ENCODE data around the gene KRTAP10-9. TPM values are rescaled to one million over a fixed set of nuclear protein-coding genes. Genes with fewer than 3 reads are reported as not detected.

Gene KRTAP10-9
- total and polyA plus RNA-seq, 2 of the 8 experiments (the other 6 are each of a cell fraction or from before 2014, with no cell fraction given) = not detected

GRCh38 chr21:44617071-44617501, 9.8 kb upstream of the KRTAP10-9 start:
- Histone ChIP-seq H3K27me3 (replicated peaks in 1 of 4; ENCODE audit: control insufficient read depth in 3 of 4, extremely low read depth in 1 of 4, insufficient read depth in 3 of 4, low read length in 3 of 4) (no peaks in the 10 kb centered on the region), H3K4me2 (ENCODE audit: insufficient read depth in 1 of 2, low read depth in 2 of 2, low read length in 2 of 2) (no peak overlapping the region), H3K14ac (ENCODE audit: insufficient read length) (no peak overlapping the region), H3K4me1 (replicated peaks in 1 of 4; ENCODE audit: control insufficient read depth in 3 of 4, insufficient read depth in 4 of 4, low read length in 3 of 4) (peaks cover 0 to 6% (median 2%) of the 10 kb centered on the region in 4 experiments; a peak in 4 of 7 replicates), H2BK15ac (ENCODE audit: low read length) (0 out of 2 replicates have a peak overlapping the region, but pooled peaks have one; percentile 46), H3K4ac (replicated peaks; ENCODE audit: insufficient read length, low read depth, low read length) (peak overlapping the region; percentile 28), H2BK5ac (ENCODE audit: low read depth, low read length) (no peak overlapping the region; the same call in 1 of the 2 replicates), H3K23ac (ENCODE audit: insufficient read length) (no peak overlapping the region), H3K36me3 (ENCODE audit: control insufficient read depth in 2 of 4, insufficient read depth in 4 of 4, low read length in 3 of 4) (no peaks in the 10 kb centered on the region), H3K9me3 (ENCODE audit: insufficient read depth in 2 of 2, low read depth in 1 of 2, low read length in 1 of 2) (peaks cover 6 to 7% of the 10 kb centered on the region in 2 experiments; a peak in 2 of 4 replicates), H3K4me3 (ENCODE audit: extremely low read depth in 1 of 4, insufficient read depth in 2 of 4, low read depth in 3 of 4, low read length in 4 of 4) (no peak overlapping the region), H2BK12ac (ENCODE audit: low read depth, low read length) (peak overlapping the region; percentile 84; the same call in 1 of the 2 replicates), H3K56ac (replicated peaks; ENCODE audit: insufficient read length, low read depth, low read length) (no peak overlapping the region), H3K79me1 (ENCODE audit: low read depth, low read length) (no peaks in the 10 kb centered on the region; the same call in 1 of the 2 replicates), H4K91ac (replicated peaks; ENCODE audit: insufficient read length, low read length) (peak overlapping the region; percentile 55), H3K79me2 (ENCODE audit: control insufficient read depth in 1 of 2, insufficient read depth in 2 of 2, low read length in 2 of 2) (no peaks in the 10 kb centered on the region), H2AK5ac (ENCODE audit: low read depth, low read length) (no peak overlapping the region), H4K8ac (ENCODE audit: extremely low read depth, insufficient read depth, low read length) (no peak overlapping the region), H4K20me1 (replicated peaks in 1 of 2; ENCODE audit: control insufficient read depth in 1 of 2, insufficient read depth in 2 of 2, low read length in 2 of 2) (peaks cover 0 to 1% of the 10 kb centered on the region in 2 experiments), H2BK120ac (replicated peaks; ENCODE audit: low read depth, low read length) (no peak overlapping the region), H4K5ac (ENCODE audit: insufficient read length, low read depth, low read length) (no peak overlapping the region), H3K27ac (ENCODE audit: low read depth, low read length) (no peak overlapping the region), H3K18ac (ENCODE audit: extremely low read depth, low read length) (peak overlapping the region; percentile 32; the same call in 1 of the 2 replicates), H3K9ac (replicated peaks in 1 of 4; ENCODE audit: extremely low read depth in 1 of 4, low read depth in 3 of 4, low read length in 3 of 4) (no peak overlapping the region), H2AFZ (ENCODE audit: low read length) (no peak overlapping the region), H2BK20ac (ENCODE audit: low read length) (no peak overlapping the region; the same call in 1 of the 2 replicates), H3K23me2 (ENCODE audit: low read depth, low read length) (no peaks in the 10 kb centered on the region)
- FAIRE-seq (no peak), DNase-seq (ENCODE audit: low read depth in 1 of 2, low spot score in 2 of 2) (peak in 1 of 2 experiments; percentile 53)
- CTCF ChIA-PET (ENCODE audit: partially characterized antibody) = interaction anchor here (0.7 to 4.0 kb wide), 12 partner anchors 9 to 184 kb away, joined by 3 to 16 read pairs (median 4); partner anchors contain the start of genes KRTAP10-9 and UBE2G2
- WGBS, 2 experiments (ENCODE audit: extremely low coverage in 1 of 2, insufficient coverage in 1 of 2, insufficient read length in 1 of 2, insufficient replicate concordance in 2 of 2, low coverage in 1 of 2, low lambda C conversion rate in 2 of 2, missing lambda C conversion rate in 1 of 2) = 69% methylated on average over 8 of the region's 8 CpGs; no CpG with 5 or more reads in 1 of the 2 experiments
- POLR2A ChIA-PET (ENCODE audit: partially characterized antibody) = interaction anchor here (0.7 to 1.7 kb wide), 4 partner anchors 17 to 97 kb away, joined by 3 to 4 read pairs (median 3); no protein-coding TSS in a partner anchor
- TF ChIP-seq TAF7 (optimal IDR thresholded peaks at IDR 0.05; ENCODE audit: borderline replicate concordance, low read depth, low read length) = no peak
- TF ChIP-seq PHF8 (conservative IDR thresholded peaks at IDR 0.05; ENCODE audit: low read depth, low read length) = no peak
- peak in 1 of 3 experiments; percentile 22; a peak in 1 of 4 replicates for TF ChIP-seq CTCF (IDR thresholded peaks at IDR 0.05; ENCODE audit: control extremely low read depth in 1 of 3, insufficient read depth in 1 of 3, low read depth in 1 of 3, low read length in 3 of 3)
- no peak for TF ChIP-seq ATF2 (IDR thresholded peaks at IDR 0.05; ENCODE audit: low read length)
- TF ChIP-seq RXRA (IDR thresholded peaks at IDR 0.05; ENCODE audit: insufficient read depth, low read depth, low read length) = no peak
- no peak for TF ChIP-seq USF2 (IDR thresholded peaks at IDR 0.05; ENCODE audit: low read length)

All from H1 (cell line).